Embryonic facial prominence (tissue), 1 donor: ENCODE measurements around the gene NKAIN2.

Source experiments
- DNase-seq: peaks from one replicate; pipeline ENCODE4 v3.0.0-alpha.2; 2016; ENCODE audit errors: extremely low spot score

NKAIN2 gene

DNA sequence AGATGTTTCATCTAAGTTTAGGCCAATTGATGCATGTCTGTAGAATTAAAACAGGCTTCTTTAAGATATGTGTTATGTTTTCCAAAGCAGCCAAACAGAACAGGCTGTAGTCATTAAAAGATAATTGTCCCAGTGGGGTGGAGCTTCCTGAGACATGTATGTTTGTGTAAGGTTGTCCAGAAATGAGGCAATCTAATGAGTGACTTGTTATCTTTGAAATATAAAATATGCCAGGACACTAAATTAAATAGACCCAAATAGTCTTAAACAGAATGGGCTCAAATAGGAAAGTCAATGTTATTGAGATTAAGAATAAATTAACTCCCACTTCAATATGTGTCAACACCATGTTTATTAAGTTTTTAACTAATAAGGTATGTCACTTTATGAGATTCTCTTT lies 953.9 kb downstream of the NKAIN2 start:
- no peak for DNase-seq

DNA sequence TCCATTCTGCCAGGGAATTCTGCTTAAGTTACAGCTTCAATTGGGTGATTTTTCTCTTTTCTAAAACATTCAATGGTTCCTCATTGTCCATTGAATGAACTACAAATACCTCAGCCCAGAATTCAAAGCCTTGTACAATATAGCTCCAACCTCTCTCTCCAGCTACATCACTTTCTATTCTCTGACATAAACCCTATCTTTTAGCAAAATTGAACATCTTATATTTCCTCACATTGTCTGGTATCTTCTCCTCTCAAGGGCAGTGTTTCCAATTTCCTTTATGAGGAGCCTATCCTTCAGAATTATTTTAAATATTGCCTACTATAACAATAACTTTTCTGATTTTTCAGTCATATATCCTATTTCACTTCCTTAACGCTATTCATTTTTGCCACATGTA lies 955.0 kb downstream of the NKAIN2 start:
- DNase-seq: no peak

DNA sequence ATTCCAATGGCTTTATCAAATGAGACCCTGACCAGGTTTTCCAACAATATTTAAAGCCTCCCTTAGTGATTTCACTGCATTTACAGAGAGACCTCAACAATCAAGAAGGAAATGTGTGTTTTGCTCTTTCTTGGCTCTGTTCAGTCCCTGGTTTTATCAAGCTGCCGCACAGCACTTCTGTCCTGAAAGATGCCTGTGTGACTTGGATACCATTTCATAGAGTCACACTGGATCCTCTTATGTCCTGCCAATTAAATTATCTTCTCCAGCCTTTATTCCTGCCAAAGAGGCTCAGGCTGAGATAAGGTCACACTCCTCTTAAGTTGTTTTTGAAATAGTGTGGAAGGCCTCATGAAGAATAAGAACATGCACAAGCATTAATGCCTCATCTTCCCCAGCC lies 961.6 kb downstream of the NKAIN2 start:
- no peak for DNase-seq

DNA sequence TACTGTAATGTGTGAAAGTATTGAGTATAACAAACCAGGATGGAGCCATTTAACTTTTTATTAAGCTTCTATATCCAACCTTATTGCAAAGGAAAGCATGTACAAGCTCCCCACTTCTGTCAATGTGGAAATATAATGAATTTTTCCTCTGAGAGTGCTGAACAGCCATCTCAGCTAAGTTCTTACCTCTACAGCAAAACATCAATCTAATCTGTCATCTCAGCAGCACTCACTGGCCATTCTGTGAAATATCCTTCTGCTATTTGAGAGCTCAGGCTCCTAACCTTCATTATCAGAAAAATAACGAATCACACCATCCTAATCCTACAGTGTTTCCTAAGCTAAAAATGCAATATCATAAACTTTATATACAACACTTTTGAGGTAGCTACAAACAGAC lies 964.6 kb downstream of the NKAIN2 start:
- no peak for DNase-seq

DNA sequence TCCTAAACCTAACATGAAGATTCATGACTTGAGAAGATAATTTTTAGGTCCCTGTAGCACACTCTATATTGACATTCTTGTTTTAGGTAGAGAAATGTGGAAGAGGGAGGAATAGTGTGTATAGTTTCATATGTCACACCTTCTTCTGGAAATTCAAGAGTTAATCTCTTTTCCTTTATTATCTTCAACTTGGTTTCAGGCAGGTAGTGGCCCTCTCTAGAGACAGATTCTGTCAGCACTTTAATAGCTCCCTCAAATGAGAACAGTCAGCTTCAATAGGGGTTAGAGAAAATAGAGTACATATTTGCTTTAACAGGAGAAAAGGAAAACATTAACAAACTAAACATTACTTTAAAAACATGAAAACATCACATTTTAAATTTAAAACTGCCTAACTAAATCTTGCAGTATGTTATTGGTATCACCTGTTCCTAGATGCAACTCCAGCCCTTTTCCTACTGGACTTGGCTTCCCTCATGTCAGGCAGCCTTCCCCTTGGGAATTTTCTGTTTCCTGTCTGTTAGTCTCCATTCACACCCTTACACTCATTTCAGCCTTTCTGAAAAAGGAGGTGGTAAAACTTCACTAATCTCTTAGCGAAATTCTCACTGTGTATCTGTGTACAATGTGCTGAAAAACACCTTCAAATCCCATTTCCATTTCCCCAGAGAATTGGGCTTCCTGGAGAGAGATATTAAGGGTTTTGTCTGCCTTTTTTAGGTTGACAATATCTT lies 966.3 kb downstream of the NKAIN2 start:
- DNase-seq: no peak

DNA sequence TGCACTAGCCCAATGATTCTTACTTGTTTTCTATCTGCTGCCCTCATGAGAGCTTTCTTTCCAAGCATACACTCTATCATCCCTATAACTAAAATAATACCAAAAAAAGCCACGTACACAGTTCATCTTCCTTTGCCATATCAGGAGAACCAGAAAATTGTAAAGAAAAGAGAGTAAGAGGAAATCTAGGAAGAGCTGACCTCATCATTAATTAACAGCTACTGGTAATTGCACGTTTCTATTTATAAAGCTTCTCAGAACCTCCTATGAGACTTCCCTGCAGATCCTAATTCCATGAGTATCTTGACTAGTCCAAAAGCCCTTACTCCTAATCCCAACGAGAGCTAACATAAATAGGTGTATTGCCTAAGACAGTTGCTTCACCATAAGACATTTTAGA lies 967.1 kb downstream of the NKAIN2 start:
- no peak for DNase-seq

DNA sequence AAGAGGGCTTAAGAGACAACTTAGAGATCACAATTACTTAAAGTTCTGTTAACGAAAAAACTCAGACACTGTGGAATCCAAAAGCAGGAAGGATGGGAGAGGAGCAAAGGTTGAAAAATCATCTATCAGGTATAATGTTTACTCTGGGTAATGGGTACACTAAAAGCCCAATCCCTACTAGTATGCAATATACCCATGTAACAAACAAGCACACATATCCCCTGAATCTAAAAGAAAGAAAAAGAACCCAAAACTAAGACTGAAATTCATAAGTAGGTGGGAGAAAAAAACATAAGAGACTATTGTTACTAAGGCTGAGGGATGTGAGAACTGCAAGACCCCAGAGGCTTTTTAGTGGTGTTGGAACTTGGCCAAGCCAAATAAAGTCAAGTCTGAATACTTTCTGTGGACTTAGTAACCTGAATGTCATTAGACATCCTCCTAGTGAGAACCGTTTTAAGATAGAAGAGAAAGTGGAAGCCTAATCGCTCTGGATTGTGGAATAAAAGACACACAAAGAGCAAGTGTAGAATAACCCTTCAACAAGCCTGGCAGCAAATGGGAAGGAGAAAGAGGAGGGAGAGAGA lies 969.2 kb downstream of the NKAIN2 start:
- DNase-seq: no peak

DNA sequence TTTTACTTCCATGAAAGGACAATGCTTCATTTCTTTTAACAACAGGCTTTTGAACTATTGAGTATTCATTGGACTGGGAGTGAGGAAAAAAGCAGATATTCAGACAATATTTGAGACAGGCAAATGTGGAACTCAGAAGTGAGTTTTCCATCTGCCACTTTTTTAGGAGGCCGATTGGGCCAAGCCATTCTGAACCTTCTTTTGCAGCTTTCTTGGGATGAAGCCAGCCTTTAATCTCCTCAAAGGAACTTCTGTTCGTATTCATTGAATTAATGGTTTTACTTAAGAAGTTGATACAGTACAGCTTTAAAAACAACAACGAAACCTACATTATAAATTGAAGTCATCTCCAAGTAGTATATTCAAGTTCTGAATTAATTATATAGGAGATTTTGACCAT lies 971.5 kb downstream of the NKAIN2 start:
- DNase-seq: no peak

DNA sequence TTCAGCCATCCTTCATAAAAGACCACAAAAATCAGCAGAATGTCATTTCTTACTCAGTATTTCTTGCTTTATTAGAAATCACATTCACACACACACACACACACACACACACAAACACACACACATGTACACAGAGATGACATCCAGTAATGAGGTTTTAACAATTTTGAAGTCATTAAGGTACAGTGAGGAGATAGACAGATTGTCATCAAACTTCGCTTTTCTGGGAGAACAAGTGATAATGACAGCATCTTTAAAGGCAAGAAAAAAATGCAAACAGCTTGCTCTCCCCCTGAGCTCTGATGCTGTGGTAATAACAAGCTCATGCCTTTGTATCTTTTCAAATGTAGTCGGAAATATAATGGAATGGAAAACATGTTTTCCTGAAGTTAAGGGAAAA lies 974.2 kb downstream of the NKAIN2 start:
- no peak for DNase-seq

DNA sequence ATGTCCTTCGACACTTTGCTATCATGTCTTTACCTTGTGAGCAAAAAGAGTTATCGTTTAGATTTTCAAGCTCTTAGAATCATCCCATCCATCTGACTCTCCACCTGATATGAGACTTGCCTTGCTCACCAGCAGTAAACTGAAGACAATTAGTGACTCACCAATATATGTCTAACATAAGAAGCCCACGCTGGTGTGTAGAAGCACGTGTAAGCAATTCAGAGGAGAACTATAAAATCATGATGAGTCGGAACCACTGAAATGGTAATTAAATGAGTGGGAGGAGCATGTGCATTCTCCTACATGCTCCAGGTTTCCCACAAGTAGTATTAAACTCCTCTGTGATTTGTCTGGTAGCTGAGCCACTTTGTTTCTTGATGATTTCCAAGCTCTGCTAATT lies 977.0 kb downstream of the NKAIN2 start:
- no peak for DNase-seq

DNA sequence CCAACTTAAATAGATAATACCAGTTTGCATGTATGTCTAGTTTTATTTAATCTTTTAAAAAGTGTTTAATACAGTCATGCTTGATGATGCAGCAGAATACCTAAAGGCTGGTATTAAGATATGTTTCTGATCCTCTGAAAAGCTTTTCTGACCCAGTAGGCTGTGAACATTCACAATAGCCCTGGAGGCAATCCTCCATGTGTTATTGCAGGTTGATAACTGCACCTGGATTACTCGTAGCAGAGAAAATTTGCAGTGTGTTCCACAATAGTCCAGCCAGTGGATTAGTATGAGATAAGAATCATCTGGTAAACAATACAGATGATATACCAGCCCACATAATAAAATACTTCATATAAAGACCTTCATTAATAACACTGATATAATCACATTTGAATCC lies 979.7 kb downstream of the NKAIN2 start:
- DNase-seq: no peak

DNA sequence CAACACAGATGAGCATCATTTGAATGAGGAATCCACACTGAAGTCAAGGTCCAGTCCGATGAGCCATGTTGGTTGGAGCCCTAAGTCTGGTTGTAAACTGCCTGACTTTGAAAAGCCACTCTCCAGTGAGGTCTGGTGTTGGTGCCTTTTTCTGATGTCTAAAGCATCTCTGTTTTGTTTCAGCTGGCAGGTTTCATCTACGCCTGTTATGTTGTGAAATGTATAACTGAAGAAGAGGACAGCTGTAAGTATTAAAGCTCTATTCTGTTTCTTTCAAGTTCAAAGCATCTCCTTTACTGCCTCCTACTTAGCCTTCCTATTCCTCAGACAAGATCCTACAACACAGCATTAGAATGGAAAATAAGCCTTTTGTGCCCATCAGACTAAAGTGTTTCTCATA lies 987.5 kb downstream of the NKAIN2 start:
- DNase-seq: no peak

DNA sequence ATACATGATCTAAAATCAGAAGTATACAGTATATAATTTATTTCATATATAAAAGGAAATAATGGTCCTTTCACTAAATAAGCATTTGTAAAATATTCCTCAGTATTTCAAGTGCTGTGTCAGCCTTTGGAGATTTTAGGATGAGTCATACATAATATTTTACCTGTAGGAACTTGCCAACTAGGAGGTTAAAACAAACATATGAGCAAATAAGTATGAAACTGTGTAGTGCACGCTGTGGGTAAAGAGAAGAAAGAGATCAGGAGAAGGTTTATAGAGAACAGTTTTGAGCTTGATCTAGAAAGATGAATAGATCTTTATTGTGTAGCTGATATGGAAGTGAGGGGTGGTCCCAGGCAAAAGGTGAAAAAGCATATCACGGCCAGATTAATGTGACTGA lies 988.7 kb downstream of the NKAIN2 start:
- no peak for DNase-seq

DNA sequence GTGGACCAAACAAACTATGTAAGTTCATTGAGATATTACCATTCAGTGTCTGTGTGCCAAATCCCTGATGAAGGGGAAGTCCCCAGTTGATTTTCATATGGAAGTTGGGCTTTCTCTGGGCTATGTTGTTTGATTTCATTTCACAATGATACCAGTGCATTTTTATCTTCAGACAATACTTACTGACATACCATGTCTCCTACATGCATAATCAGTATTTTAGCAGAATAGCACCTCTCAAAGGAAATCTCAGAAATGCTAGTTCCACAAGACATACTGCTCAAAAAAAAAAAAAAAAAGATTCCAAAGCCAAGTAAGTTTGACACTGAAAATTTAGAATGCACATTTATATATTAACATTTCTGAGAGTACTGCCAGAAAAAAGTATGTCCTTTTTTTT lies 989.7 kb downstream of the NKAIN2 start:
- no peak for DNase-seq

DNA sequence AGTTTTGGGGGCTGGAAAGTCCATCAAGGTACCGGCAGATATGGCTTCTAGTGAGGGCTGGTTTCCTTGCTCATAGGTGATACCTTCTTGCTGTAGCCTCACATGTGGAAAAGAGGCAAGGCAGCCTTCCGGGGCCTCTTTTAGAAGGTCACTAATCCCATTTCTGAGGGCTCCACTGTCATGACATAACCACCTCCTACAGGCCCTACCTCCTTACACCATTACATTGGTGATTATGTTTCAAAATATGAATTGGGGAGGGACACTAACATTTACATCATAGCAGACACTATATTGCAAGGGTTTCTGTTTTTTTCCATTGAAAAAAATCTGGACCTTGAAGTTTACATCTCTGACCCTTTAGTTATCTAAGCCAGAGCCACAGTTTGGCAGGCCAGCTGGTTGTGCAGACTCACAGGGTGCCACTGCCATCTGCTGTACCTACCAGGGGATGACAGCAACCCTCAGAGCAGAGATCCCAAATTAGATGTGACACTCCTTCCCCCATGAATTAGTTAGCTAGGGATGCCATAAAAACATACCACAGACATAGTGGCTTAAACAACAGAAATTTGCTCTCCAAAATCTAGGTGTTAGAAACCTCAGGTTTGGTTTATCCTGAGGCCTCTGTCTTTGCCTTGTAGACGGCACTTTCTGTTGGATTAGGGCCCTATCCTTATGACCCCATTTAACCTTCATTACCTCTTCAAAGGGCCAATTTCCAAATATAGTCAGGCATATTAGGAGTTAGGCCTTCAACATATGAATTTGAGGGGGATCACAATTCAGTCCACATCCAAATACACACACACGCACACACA lies 992.2 kb downstream of the NKAIN2 start:
- DNase-seq: no peak

DNA sequence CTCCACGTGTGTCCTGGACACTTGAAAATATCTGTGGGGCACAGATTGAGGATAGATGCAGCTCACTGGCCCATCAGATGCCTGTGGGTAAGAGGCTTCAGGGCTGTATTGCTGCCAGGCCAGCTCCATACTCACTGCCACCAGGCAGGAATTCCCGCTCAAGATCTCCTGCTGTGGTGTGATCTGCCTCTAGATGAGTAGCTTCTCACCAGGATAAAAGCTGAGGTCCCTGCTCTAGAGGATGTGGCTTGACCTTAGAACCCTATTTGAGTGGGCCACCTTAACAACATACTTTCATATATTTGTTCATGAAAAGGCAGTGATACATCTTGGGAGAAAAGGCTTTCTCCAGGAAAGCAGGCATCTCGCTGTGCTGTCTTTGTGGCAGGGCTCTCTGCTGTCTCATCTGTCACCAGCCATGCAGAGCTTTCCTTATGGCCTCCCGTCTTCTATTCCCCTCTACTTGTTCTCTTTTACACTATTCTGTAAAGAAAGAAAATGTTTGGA lies 992.9 kb downstream of the NKAIN2 start:
- no peak for DNase-seq

DNA sequence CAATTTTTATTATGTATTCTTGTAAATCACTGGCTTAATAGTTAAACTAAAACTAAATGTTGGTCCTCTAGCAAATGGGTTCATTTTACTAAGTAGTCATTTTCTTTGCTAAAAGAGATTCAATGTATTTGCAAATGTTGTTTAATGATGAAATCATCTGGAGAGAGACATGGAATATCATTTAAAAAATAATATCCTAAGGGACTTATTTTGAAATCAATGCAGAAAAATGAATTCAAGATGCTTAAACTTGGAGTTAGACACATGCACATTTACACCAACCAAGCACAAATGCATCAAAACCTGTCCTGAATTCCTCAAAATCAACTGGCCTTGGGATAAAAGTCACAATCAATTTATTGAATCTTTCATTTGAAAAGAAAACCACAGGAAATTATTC lies 993.6 kb downstream of the NKAIN2 start:
- no peak for DNase-seq

DNA sequence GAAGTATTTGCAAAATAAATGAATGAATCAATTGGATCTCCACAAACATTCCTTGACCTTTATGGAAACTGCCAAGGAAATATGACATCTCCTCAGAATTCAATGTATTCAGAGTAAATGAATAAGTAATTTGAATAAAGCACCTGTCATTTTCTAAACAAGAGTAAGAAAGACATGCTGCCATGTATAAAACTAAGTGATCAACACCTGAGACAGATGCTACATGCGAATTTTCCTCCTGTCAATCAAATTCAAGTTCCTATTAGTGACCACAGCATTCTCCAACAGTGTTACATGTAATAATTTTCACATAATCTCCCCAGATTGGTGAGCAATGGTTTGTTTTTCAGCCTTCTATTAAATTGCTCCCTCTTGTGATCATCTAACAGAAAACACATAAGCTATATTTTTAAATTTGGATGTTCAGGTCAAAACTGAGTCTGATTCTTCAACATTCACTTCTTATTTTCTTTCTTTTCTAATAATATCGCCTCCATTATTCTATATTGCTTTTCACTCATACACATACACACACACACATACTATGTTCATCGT lies 995.4 kb downstream of the NKAIN2 start:
- no peak for DNase-seq

DNA sequence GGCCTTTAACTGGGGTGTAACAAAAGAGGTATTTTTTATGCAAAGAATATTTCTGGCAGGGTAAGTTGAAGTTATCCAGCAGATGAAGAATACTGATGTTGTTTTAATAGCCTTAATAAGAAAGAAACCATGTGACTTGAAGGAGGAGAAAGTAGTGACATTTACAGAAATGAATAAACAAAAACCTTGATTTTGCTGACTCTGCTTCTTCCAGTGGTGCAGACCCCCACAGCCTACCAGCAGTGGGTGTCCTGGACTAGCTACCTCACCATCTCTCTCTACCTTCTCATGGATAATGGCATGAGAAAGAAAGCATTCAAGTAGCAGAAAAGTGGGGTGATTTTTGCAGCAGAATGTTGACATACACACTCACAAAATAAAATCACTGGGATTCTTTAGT lies 996.0 kb downstream of the NKAIN2 start:
- no peak for DNase-seq

DNA sequence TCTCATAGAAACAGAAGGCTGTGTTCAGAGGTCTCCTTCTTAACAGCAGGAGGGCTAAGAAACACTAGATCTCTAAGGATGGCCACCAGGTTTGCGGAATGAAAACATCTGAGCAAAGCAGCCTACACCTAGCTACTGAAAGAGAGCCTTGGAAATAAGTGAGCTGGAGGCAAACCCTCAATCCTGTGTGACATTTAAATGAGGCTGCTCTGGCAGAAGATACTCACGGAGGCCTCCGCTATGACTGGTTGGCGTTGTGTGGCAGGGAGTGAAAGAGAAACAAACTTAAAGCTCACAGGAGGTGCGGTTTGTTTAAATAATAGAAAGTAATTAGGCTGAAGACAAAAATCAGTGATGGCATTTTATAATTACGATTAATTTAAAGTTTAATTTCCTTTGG lies 996.6 kb downstream of the NKAIN2 start:
- no peak for DNase-seq

DNA sequence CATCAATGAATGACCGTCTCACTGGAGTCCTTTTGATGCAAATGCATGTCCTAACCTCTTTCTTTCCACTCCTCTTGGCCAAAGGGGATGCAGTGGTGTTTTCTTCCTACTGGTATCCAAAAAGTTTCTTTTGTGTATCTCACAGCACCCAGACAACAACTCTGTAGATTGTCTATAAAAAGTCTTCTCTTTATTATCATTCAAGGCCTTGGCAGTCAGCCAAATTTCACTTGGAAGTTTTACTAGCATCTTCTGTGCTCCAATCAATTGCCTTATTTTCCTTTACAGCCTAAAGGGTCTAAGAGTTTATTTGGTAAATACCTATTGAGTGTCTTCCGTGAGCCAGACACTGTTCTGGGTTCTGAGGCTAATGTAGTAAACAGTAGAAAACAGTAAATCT lies 1008.4 kb downstream of the NKAIN2 start:
- no peak for DNase-seq

DNA sequence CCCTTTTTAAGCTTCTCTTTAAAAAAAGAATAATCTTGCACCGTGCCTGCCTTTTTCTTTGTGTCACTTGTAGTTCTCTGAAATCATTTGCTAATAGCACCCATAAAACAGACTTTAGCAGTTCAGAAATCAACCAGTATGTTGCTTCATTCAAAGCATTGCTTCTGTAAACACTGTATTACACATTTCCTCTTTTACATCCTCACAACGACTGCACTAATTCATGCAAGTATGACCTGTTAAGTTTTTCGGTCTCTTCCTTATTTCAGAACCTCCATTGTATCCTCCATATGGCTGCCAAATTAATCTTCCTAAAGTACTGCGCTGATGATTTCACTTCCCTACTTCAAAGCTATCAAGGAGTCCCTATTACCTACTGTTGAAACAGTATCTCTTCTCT lies 1015.7 kb downstream of the NKAIN2 start:
- no peak for DNase-seq

DNA sequence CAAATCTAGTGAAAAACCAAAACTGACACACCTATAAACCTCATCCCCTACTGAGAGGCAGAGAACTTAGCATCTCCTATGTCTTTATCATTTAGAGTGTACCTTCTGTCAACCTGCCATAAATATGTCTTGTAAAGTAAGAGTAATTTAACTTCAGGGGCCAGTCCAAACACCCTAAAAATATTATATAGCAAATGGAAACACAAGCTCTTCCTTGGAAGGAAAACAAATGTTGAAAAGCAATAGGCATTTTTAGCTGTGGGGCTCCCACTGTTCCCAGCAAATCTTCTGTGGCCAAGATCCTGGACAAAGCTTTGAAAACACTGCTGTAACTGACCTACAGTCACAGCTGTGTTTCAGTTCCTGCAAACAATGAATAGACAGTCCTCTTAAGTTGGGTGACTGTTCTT lies 1018.5 kb downstream of the NKAIN2 start:
- DNase-seq: no peak
